ENCODE measurements around the gene TMPRSS3. TPM values are rescaled to one million over a fixed set of nuclear protein-coding genes. Genes with fewer than 3 reads are reported as not detected.

TMPRSS3 gene
- total and polyA plus RNA-seq, 2 of the 13 experiments (the other 11 are each of a cell fraction or from before 2014, with no cell fraction given), result 2.8 to 16.9 TPM

GRCh38 chr21:42353623-42354022, 42.2 kb downstream of the TMPRSS3 start:
- H3K9me3 ChIP-seq (ENCODE audit: low read length), result no peaks in the 10 kb centered on the region; the same call in 1 of the 2 replicates
- BruUV-seq (replicated peaks), result no TSS peak
- ChIA-PET CTCF (ENCODE audit: low intra/inter-chr PET ratio, low total read pairs) (no interaction called here), POLR2A (no interaction called here)
- FAIRE-seq, result no peak
- H3K4me1 ChIP-seq (ENCODE audit: insufficient read depth, low read length), result peaks cover 25% of the 10 kb centered on the region
- no peak for TF ChIP-seq TAF1 (CRISPR knock-in tag; IDR thresholded peaks at IDR 0.05)
- TF ChIP-seq KLF9 (CRISPR knock-in tag; IDR thresholded peaks at IDR 0.05; ENCODE audit: low read depth), result no peak
- TF ChIP-seq ZZZ3 (CRISPR knock-in tag; IDR thresholded peaks at IDR 0.05; ENCODE audit: borderline replicate concordance), result no peak
- TF ChIP-seq ZNF563 (CRISPR knock-in tag; IDR thresholded peaks at IDR 0.05), result no peak
- no peak for TF ChIP-seq ZNF790 (CRISPR knock-in tag; IDR thresholded peaks at IDR 0.05; ENCODE audit: borderline replicate concordance)
- no peak for TF ChIP-seq ZBTB39 (CRISPR knock-in tag; IDR thresholded peaks at IDR 0.05)
- TF ChIP-seq ZNF224 (CRISPR knock-in tag; IDR thresholded peaks at IDR 0.05), result no peak
- TF ChIP-seq PAXIP1 (CRISPR knock-in tag; conservative IDR thresholded peaks at IDR 0.05), result no peak
- TF ChIP-seq ZNF33B (CRISPR knock-in tag; IDR thresholded peaks at IDR 0.05), result no peak
- TF ChIP-seq ZNF572 (CRISPR knock-in tag; IDR thresholded peaks at IDR 0.05), result no peak
- TF ChIP-seq ZNF432 (CRISPR knock-in tag; IDR thresholded peaks at IDR 0.05; ENCODE audit: borderline replicate concordance), result no peak
- no peak for TF ChIP-seq AGO2 (optimal IDR thresholded peaks at IDR 0.05; ENCODE audit: low read depth, low read length)
- TF ChIP-seq ZNF746 (CRISPR knock-in tag; IDR thresholded peaks at IDR 0.05), result no peak
- no peak for TF ChIP-seq MIER3 (CRISPR knock-in tag; IDR thresholded peaks at IDR 0.05; ENCODE audit: borderline replicate concordance)
- no peak overlapping the region for H3K4me2 ChIP-seq (ENCODE audit: low read depth, low read length)
- H3K27me3 ChIP-seq (ENCODE audit: control insufficient read depth in 1 of 2, insufficient read depth in 2 of 2, low read length in 2 of 2), result peaks cover 0 to 16% of the 10 kb centered on the region in 2 experiments; a peak in 3 of 5 replicates
- intact Hi-C loops (cut with micrococcal nuclease; ENCODE audit: unreplicated experiment), result no loop called here
- no peak overlapping the region for H3K4me3 ChIP-seq (replicated peaks in 1 of 3; ENCODE audit: insufficient read depth in 1 of 3, low read depth in 2 of 3, low read length in 3 of 3)
- DNase-seq (ENCODE audit: low spot score), result no peak
- H3K36me3 ChIP-seq (replicated peaks in 1 of 2; ENCODE audit: control insufficient read depth in 1 of 2, insufficient read depth in 2 of 2, low read length in 2 of 2), result no peaks in the 10 kb centered on the region
- H3K27ac ChIP-seq (ENCODE audit: extremely low read length, insufficient read depth, low read length), result no peak overlapping the region
- H3K79me2 ChIP-seq (ENCODE audit: insufficient read depth, low read length), result no peaks in the 10 kb centered on the region
- H2AFZ ChIP-seq (ENCODE audit: low read length), result no peak overlapping the region
- in situ Hi-C loops (cut with HindIII; ENCODE audit: extremely low pct_ligation_motif_present, low pct_unique_long_range_greater_than_20kb), result no loop called here
- 57% methylated on average over 4 of the region's 5 CpGs for WGBS (ENCODE audit: low lambda C conversion rate)
- H3K9ac ChIP-seq (ENCODE audit: insufficient read depth, low read depth, low read length), result no peak overlapping the region
- ATAC-seq, result no peak
- H4K20me1 ChIP-seq (ENCODE audit: insufficient read depth, low read length), result no peaks in the 10 kb centered on the region

All from HepG2 (cell line).